Hindlimb muscle (tissue), 1 donor: Measurements from ENCODE around the gene MYH13. TPM values are rescaled to one million over a fixed set of nuclear protein-coding genes. Genes with fewer than 3 reads are reported as not detected.

Experiments used
- DNase-seq: peaks from one replicate; pipeline ENCODE4 v3.0.0-alpha.2; 2013
- polyA plus RNA-seq: library from polyadenylated mRNA; unstranded; fragments of 120-200 nt; gene quantifications from one replicate; pipeline ENCODE4 v1.2.1, GENCODE V29; 2013; ENCODE audit not compliant: insufficient read length

Gene MYH13
- polyA plus RNA-seq, 1 donor: 0.52 TPM

DNA sequence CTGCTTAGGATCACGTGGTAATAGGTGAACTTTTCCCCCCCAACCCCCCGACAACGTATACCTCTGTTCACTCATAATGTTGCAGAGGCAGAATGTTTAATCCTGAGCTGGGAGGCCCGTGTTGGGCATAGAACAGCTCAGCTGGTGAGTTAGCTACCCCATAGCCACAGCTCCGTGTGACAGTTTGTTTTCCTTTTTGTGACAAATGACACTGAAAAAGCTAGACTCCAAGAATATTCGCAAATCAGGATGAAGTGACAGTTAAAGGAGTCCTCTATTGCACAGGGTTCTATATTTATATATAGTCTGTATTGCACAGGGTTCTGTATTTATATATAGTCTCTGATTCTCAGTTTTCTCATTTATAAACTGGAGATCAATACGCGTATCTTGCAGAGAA is 33.8 kb downstream of the MYH13 start:
- no peak for DNase-seq

DNA sequence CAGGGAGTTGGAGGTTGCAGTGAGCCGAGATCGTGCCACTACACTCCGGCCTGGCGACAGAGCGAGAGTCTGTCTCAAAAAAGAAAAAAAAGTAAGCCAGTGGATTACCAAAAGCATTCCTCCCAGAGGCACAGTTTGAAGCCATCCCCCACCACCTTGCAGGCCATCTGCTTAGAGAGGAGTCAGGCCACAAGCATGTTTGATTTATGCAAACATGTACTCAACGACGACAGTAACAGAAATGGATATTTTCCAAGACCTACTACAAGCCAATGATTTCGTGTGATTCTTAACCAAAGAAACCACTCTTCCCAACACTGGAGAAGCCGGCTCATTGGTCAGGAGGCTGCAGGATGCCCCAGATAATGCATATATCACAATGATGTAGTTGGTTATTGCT is 34.8 kb downstream of the MYH13 start:
- DNase-seq: no peak

- no peak for DNase-seq
These were observed 35.7 kb downstream of the MYH13 start for GRCh38 chr17:10337136-10337535.

GRCh38 chr17:10336393-10336792 is 36.4 kb downstream of the MYH13 start:
- DNase-seq: no peak

DNA sequence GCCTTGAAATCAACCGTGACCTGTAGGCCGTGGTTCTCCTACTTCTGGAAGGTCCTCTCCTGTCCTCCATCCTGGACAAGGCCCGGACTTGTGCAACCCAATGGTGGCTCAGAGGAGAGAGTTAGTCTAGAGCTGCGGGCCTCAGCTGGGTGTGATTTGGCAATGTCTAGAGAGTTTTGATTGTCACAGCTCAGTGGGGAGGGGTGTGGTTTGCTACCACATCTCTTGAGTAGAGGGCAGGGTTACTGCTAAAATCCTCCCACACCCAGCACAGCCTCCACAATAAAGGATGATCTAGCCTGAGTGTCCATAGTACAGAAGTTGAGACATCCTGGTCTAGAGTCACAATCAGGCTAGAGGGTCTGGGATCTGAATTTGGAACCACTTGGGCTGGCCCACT is 40.3 kb downstream of the MYH13 start:
- DNase-seq: no peak

GRCh38 chr17:10328971-10329923 is 43.6 kb downstream of the MYH13 start:
- no peak for DNase-seq

DNA sequence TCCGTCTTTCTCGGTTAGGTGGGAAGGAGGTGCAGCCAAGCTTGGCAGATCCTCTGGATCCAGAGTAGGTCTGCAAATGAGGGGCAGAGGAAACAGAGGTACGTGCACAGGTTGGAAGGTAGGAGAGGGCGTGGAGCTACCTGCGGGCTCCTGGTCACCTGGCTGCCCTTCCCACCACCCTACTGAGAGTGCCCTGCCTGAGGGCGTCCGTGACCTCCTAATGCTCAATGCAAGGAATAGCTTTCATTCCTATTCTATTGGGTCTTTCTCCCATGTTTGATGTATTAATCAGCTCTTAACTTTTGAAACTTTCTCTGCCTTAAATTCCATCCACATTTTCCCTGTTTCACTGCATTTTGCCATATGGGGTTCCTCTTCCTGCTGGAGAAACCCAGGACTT is 44.6 kb downstream of the MYH13 start:
- no peak for DNase-seq

GRCh38 chr17:10327640-10328039 is 45.2 kb downstream of the MYH13 start:
- peak; percentile 76 for DNase-seq

- DNase-seq: no peak
These were observed 47.6 kb downstream of the MYH13 start for GRCh38 chr17:10325031-10325695.

DNA sequence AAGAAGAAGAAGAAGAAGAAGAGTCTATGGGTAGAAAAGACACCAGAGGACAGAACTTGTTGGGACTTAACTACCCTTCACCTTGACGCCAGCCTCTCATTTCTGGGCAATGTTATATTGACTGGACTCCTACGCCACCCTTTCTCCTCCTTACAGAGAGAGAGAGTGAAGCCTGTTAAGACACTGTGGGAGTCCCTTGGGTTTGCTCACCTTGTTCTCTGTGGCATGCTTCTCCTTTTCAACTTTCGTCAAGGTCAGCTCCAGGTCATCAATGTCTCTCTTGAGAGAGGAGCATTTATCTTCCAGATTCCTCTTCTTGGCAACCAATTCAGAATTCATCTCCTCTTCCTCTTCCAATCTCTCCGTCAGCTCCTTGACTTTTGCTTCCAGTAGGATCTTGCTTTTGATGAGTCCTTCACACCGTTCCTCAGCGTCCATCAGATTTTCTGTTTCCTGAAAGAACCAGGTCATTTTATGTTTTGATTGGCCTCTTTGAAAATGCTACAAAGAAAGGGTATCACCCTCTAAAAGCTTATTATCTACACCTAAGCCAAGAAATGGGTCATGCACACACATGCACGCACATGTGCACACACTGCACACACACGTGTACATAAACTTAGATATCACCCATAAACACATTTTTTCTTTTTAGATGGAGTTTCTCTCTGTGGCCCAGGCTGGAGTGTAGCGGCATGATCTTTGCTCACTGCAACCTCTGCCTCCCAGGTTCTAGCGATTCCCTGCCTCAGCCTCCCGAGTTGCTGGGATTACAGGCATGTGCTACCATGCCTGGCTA is 48.8 kb downstream of the MYH13 start:
- no peak for DNase-seq

DNA sequence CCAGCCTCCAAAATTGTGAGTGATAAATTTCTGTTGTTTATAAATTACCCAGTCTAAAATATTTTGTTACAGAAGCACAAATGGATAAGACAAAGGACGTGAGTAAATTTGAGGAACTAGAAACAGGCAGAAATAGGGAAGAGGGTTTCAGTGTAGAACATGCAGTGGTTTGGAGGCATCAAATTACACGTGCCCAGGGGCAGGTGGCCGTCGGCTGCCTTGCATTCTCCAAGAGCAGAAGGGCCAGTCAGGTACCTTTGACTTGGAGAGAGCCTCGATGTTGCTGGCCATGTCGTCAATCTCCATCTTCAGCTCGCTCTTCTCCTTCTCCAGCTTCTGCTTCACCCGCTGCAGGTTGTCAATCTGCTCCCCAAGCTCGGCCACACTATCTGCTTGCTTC is 54.3 kb downstream of the MYH13 start:
- no peak for DNase-seq

GRCh38 chr17:10317543-10317834 is 55.3 kb downstream of the MYH13 start:
- no peak for DNase-seq

- peak; percentile 38 for DNase-seq
These were observed 55.8 kb downstream of the MYH13 start for GRCh38 chr17:10316801-10317542.

DNA sequence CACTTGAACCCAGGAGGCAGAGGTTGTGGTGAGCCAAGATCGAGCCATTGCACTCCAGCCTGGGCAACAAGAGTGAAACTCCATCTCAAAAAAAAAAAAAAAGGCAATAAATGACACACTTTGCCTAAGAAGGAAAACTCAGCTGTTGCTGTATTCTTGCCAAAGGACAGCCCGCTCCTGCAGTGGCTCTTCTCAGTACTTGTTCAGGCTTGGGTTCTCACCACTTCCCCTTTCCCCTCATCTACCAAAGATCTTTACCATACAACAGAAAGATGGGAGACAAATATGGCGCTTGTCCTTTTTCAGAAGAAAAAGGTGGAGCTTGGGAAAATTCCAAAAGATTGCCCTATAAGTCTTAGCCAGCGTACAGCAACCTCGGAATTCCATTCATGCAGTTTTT is 58.5 kb downstream of the MYH13 start:
- DNase-seq: no peak

- DNase-seq: no peak
These were observed 59.7 kb downstream of the MYH13 start for GRCh38 chr17:10313037-10313672.

DNA sequence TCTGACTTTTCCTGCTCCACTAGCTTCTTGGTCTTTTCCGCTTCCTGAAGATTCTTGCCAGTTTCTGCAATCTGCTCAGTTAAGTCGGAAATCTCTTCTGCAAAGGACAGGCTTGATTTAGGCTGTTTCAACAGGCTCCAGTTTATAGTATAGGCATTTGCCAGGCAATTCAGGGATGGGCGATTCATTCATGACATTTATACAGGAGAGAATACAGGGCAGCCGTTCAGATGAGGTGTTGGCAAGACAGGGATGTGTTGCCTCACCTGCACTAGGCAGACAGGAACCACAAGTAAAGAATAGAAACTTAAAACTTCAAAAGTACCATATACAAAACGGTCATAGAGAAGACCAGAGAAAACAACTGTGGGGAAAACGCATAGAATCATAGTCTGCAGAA is 61.7 kb downstream of the MYH13 start:
- no peak for DNase-seq

DNA sequence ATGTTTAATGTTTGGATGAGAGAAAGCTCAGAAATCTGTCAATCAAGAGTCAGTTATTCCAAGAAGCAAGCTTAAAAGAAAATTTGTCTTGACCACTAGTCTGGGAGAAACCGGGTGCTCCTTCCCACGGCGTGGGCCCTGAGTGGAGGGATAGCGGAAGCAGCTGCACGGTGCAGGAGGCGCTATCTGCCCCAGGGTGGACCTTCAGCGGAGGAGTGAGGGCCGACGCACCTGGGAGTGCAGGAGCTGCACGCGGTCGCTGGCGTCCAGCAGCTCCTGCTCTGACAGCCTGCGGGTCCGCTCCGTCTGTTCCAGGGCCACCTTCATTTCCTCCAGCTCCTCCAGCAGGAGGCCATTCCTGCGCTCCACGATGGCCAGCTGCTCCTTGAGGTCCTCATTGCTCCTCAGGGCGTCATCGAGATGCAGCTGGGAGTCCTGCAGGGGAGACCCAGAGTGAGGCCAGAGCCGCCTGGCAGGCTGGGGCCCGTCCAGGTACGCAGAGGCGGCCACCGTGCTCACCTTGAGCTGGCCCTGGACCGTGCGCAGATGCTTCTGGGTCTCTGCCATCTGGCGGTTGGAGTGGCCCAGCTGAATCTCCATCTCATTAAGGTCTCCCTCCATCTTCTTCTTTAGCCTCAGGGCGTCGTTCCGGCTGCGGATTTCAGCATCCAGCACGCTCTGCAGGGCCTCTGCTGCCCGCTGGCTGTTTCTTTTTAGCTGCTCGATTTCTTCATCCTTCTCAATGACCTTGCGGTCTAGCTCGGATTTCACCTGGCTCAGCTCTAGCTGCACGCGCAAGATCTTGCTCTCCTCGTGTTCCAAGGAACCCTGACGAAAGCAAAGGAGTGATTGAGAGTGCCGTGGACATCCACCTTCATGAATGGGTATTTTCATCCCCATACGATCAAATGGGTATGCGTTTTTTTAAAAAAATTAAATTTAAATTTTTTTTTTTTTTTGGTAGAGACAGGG is 63.5 kb downstream of the MYH13 start:
- no peak for DNase-seq

GRCh38 chr17:10306585-10306984 is 66.2 kb downstream of the MYH13 start:
- no peak for DNase-seq

- no peak for DNase-seq
These were observed 67.4 kb downstream of the MYH13 start for GRCh38 chr17:10305398-10305797.

GRCh38 chr17:10304758-10305300 is 68.0 kb downstream of the MYH13 start:
- DNase-seq: no peak

- no peak for DNase-seq
These were observed 75.1 kb downstream of the MYH13 start for GRCh38 chr17:10297691-10298090.
